HK-2 (cell line): ENCODE measurements around the gene EML5.

ENCODE experiments used
- DNase-seq: peaks from one replicate; pipeline ENCODE4 v3.0.0-alpha.2; 2018; ENCODE audit not compliant: unreplicated experiment

EML5 gene

GRCh38 chr14:88710709-88711108 is 82.0 kb downstream of the EML5 start:
- DNase-seq: no peak

- no peak for DNase-seq
These were observed 85.7 kb downstream of the EML5 start for GRCh38 chr14:88707088-88707487.

DNA sequence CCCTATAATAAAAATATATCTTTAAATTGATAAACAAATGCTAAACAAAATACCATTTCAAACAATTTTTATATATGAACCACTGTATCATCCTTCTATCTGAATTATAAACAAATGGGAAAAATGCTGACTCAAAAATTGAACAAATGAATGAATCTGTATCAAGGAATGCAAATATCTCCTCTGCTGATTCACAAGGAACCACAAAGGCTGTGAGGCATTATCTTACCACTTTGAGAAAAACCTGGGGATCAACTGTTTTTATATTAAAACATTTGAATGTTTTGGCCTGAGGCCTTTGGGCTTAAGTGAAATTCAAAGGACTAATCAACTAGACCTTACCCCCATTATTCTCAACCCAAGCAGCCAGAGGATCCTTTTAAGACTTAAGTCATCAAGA is 86.3 kb downstream of the EML5 start:
- no peak for DNase-seq

DNA sequence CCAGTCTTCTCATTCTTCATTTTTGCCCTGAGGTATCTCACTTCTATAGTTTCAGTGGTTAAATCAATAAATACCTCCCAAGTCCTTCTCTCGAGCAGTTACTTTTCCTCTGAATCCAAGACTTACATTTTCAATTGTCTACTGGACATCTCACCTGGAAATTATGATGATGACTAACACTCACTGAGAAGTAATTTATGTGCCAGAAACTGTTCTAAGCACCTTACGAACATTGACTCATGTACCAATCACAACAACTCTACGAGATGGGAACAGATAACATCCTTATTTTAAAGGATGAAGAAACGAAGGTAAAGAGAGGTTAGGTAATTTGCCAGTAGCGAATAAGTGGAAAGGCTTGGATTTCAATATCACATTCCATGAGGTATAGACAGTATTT is 94.1 kb downstream of the EML5 start:
- DNase-seq: no peak

- no peak for DNase-seq
These were observed 96.9 kb downstream of the EML5 start for GRCh38 chr14:88695870-88696269.

- DNase-seq: no peak
These were observed 104.4 kb downstream of the EML5 start for GRCh38 chr14:88688386-88688785.

DNA sequence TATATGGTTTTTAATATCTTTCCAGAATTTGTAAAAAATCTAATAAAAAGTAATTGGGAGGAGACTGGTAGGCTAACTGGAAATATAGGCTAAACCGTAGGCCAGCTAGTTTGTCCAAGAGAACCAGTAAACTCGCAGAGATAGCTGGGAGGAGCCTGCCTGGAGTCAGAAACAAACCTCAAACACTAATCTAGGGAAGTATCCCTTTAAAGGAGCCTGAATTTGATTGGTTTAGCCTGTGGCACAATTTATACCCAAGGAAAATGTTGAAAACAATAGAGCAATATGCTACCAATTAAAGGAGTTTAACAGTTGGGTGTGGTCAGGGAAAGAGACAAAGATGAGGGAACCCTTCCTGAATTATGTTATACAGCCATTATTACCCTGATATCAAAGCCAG is 109.6 kb downstream of the EML5 start:
- no peak for DNase-seq

GRCh38 chr14:88682495-88683114 is 110.1 kb downstream of the EML5 start:
- DNase-seq: no peak

- no peak for DNase-seq
These were observed 110.8 kb downstream of the EML5 start for GRCh38 chr14:88681755-88682494.

DNA sequence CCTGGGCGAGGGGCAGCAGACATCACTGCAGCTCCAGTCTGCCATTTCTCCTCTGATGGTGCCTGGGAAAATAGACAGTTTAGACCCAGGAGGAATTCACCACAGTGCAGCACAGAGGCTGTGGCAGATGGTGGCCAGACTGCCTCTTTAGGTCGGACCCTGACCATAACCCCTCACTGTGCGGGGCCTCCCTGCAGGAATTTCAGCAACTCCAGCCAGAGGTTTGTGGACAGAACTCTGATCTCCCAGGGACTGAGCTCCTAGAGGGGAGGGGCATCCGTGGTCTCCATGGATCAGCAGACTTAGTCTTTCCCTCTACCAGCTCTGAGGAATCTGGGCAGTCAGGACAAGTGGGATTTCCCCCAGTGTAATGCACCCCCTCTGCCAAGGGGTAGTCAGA is 123.4 kb downstream of the EML5 start:
- DNase-seq: no peak

- DNase-seq: no peak
These were observed 124.2 kb downstream of the EML5 start for GRCh38 chr14:88668448-88669116.

GRCh38 chr14:88667555-88668273 is 125.0 kb downstream of the EML5 start:
- peak; percentile 57 for DNase-seq

GRCh38 chr14:88660056-88660455 is 132.7 kb downstream of the EML5 start:
- no peak for DNase-seq

DNA sequence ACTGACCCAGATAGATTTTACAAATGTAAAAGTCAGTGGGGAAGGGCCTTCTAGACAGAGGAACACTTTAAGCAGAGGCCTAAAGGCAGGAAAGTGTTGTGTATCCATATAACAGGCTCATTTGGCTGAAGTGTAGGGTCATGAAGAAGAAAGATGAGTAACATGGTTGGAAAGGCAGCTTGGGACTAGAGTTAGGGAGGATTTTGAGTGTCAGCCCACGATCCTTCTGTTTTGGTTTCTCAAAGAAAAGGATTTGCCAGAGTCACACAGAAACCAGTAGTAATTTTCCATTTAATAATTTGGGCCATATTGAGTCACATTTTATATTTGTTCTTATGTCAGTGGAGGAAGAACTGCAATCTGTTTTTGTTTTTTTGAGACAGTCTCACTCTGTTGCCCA is 153.5 kb downstream of the EML5 start:
- no peak for DNase-seq

DNA sequence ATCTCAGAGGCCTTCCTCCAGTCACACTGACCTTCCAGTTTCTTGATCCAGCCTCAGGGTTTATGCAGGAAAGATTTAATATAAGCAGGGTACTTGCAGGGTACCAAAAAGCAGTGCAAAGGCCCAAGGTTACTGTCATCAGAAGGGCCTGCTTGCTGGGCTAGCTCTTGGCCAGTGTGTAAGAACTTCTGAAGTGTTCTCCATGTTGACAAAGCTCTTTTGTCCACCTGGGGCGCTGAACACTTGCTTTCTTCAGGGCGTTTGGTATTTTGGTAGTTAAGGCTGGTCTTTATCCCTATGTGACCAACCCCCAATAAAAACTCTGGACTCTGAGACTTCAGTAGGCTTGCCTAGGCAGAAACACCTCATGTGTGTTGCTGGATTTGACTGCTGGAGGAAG is 160.2 kb downstream of the EML5 start:
- no peak for DNase-seq

- peak; percentile 38 for DNase-seq
These were observed 161.7 kb downstream of the EML5 start for GRCh38 chr14:88631091-88631490.

DNA sequence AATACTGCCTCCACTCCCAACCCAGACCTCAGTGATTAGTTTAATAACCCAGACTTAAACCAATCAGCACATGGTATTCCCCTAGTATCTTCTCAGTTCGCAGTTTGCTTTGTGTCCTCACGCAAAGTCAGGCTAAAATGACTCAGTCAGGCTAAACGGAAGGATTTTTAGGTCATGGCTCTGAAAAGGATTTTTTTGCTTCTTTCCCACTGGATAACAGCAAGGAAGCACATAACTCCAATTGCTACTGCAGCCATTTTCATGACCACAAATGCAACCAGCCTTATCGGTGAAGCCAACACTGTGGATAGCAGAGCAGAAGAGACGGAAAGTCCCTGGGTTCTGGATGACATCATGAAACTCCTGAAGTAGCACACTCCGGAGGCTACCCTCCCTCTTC is 162.2 kb downstream of the EML5 start:
- DNase-seq: peak; percentile 77

DNA sequence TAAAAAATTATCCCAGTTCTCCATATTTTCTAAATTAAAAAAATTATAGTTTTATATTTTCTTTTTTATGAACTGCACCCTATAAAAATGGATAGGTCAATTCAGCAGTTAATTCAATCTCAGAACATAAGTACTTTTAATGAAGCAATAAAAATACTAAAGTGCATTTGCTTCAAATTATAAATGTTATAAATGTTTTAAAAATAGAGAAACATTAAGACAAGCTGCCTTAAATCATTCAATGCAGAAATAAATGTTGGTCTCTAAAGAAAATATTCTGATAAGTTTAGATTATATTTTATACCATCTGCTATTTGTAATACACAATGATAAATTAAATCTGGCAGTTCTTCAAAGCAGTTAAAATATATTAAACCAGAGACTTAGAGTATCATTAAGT is 164.3 kb downstream of the EML5 start:
- no peak for DNase-seq

DNA sequence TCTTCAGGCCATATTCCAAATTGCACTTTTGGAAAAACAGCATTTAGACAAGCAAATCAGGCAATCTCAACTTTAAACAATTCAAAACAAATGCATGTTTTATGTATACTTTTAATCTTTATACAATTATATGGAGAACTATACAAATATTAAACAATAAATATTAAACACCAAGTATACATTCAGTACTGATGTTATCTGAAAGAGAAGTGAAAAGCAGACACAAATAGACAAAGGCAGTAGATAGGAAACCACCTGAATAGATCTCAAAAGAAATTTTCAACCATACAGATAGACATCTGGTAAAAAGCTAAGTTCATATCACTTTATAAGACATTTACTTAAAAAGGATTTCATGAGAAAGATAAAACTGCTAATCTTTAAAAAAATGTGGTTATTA is 164.7 kb downstream of the EML5 start:
- DNase-seq: no peak

DNA sequence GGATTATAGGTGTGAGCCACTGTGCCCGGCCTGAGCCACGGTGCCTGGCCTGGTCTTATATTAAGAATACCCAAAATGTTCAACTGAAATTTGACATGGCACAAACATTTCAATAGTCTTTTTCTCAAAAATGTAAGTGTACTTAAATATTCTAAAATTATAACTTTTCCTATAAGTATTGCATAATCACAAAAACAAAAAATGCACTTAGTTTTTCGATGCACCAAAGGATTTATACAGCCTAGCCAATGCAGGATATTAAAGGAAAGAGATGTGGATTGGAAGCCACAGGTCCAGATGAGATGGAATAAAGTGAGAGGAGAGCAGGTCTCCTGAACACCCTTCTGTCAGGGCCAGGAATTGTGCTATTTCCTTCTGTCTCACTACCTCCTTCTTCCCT is 167.1 kb downstream of the EML5 start:
- DNase-seq: no peak

DNA sequence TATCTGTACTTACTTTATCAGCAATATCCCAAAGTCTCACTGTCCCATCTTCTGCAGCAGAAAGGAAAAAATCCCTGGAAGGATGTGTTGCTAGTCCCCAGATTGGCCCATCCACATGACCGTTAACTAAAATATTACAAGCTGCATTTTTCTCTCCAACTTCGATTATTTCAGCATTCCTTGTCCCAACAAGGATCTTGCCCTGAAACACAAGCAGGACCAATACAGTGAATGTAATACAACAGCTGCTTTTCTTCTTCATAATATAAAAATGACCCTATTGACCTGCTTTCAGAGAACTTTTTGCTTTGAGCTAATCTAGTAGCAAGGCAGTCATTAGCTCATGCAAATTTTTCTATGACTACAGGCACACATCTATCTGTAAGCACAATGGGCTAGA is 171.7 kb downstream of the EML5 start:
- DNase-seq: no peak

DNA sequence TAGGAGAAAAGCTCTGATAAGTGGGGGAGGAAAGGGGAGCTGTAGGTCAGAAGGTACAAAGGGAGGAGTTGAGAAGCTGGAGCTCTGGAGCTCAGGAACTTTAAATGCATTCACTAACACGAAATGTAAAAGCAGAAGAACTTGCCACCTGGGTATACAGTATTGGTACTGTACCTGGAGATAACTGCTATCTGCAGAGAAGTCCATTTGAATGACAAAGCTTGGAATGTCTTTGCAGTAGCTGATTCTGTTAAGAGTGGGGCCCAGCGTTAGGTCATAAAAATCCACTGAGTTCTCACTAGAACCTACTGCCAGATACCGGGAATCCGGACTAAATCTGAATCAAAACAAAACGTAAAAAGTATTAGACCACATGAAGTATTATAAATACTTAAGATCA is 174.3 kb downstream of the EML5 start:
- DNase-seq: no peak

DNA sequence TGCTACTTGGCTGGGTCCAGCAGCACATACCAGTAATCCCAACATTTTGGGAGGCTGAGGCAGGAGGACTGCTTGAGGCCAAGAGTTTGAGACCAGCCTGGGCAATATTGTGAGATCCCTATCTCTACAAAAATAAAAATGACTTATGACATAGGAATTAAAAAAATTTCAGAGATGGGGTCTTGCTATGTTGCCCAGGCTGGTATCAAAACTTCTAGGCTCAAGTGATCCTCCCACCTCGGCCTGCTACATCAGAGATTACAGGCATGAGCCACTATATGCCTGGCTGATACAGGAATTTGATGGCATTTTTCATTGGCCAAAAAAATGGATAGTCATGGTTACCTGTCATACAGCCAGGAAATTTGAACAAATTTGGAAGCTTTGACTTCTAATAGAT is 175.3 kb downstream of the EML5 start:
- no peak for DNase-seq
